HG03039 (cell line): ENCODE data around the gene CAV2.

ENCODE experiments used
- ATAC-seq: cut with Tn5 transposase; IDR thresholded peaks from one replicate; pipeline ENCODE4 v1.9.1; 2021; ENCODE audit warnings: mild to moderate bottlenecking, moderate library complexity; ENCODE audit not compliant: unreplicated experiment

Gene CAV2

GRCh38 chr7:116522247-116522646 is 22.7 kb downstream of the CAV2 start:
- no peak for ATAC-seq

- no peak for ATAC-seq
Measured at GRCh38 chr7:116524221-116524608, 24.7 kb downstream of the CAV2 start.

- no peak for ATAC-seq
Measured at GRCh38 chr7:116524609-116525297, 25.2 kb downstream of the CAV2 start, which contains the start of gene CAV1. Gene CAV1 (plus strand): TSS chr7:116525036. CDS start chr7:116525063, 27 bp downstream.

GRCh38 chr7:116525298-116525912 is 25.9 kb downstream of the CAV2 start:
- ATAC-seq = peak; percentile 30

- peak; percentile 92 for ATAC-seq
Measured at GRCh38 chr7:116525913-116526861, 26.6 kb downstream of the CAV2 start.

- ATAC-seq = no peak
Measured at GRCh38 chr7:116526897-116527296, 27.4 kb downstream of the CAV2 start.

- ATAC-seq = no peak
Measured at GRCh38 chr7:116527521-116527920, 28.0 kb downstream of the CAV2 start.

- no peak for ATAC-seq
Measured at GRCh38 chr7:116528008-116528789, 28.7 kb downstream of the CAV2 start.

GRCh38 chr7:116529250-116529649 is 29.7 kb downstream of the CAV2 start:
- ATAC-seq = no peak

- ATAC-seq = no peak
Measured at GRCh38 chr7:116530107-116530820, 30.7 kb downstream of the CAV2 start.

- ATAC-seq = no peak
Measured at GRCh38 chr7:116532102-116532688, 32.7 kb downstream of the CAV2 start.

GRCh38 chr7:116534790-116535189 is 35.3 kb downstream of the CAV2 start:
- no peak for ATAC-seq

- ATAC-seq = no peak
Measured at GRCh38 chr7:116535416-116535815, 35.9 kb downstream of the CAV2 start.

GRCh38 chr7:116538138-116538537 is 38.6 kb downstream of the CAV2 start:
- no peak for ATAC-seq

- ATAC-seq = no peak
Measured at GRCh38 chr7:116539879-116540278, 40.3 kb downstream of the CAV2 start.

- no peak for ATAC-seq
Measured at GRCh38 chr7:116540743-116541142, 41.2 kb downstream of the CAV2 start.

- no peak for ATAC-seq
Measured at GRCh38 chr7:116541951-116542350, 42.4 kb downstream of the CAV2 start.

GRCh38 chr7:116542618-116543017 is 43.1 kb downstream of the CAV2 start:
- ATAC-seq = no peak

GRCh38 chr7:116543664-116544063 is 44.1 kb downstream of the CAV2 start:
- no peak for ATAC-seq

GRCh38 chr7:116544487-116544886 is 44.9 kb downstream of the CAV2 start:
- ATAC-seq = no peak
